Fibroblast of lung (primary cell): Measurements from ENCODE around the gene DHX38. TPM values are rescaled to one million over a fixed set of nuclear protein-coding genes. Genes with fewer than 3 reads are reported as not detected.

Experiments
- DNase-seq, 2 donors: peaks; one replicate each; pipeline versions ENCODE4 v3.0.0 to v3.0.0-alpha.2; 2010; ENCODE audit warnings: low read depth in 2 of 2
- H2AFZ ChIP-seq: 2 replicates; pipeline ENCODE4 v1.5.1; 2012; ENCODE audit warnings: low read length, control low read depth, inconsistent platforms
- H3K27ac ChIP-seq: 2 replicates; pipeline ENCODE4 v1.5.1; 2011; ENCODE audit warnings: low read length, control low read depth; ENCODE audit not compliant: insufficient read depth
- H3K27me3 ChIP-seq: 2 replicates; pipeline ENCODE4 v1.5.1; 2011; ENCODE audit warnings: mild to moderate bottlenecking, low read length; ENCODE audit not compliant: control insufficient read depth, insufficient read depth
- H3K36me3 ChIP-seq: 2 replicates; pipeline ENCODE4 v1.5.1; 2011; ENCODE audit warnings: low read length; ENCODE audit not compliant: control insufficient read depth, insufficient read depth
- H3K4me1 ChIP-seq: 2 replicates; pipeline ENCODE4 v1.5.1; 2011; ENCODE audit warnings: low read length; ENCODE audit not compliant: control insufficient read depth, insufficient read depth; ENCODE audit errors: extremely low read depth
- H3K4me2 ChIP-seq: 2 replicates; pipeline ENCODE4 v1.5.1; 2011; ENCODE audit warnings: low read length, control low read depth; ENCODE audit not compliant: insufficient read depth; ENCODE audit errors: extremely low read depth
- H3K4me3 ChIP-seq, 4 experiments: fragments of 200-600 bp in 1 of 4; sonication (generic) in 1 of 4; replicated peaks in 1 of 4; 2 replicates each; pipeline ENCODE4 v1.5.1; 2011 to 2016; ENCODE audit warnings: low read length in 4 of 4, low read depth in 3 of 4, mild to moderate bottlenecking in 3 of 4, control low read depth in 2 of 4, inconsistent platforms in 1 of 4, mixed read lengths in 1 of 4; ENCODE audit not compliant: insufficient read depth in 1 of 4; ENCODE audit errors: control extremely low read depth in 1 of 4
- H3K79me2 ChIP-seq: 2 replicates; pipeline ENCODE4 v1.5.1; 2012; ENCODE audit warnings: mild to moderate bottlenecking, low read length, inconsistent platforms; ENCODE audit not compliant: control insufficient read depth, insufficient read depth
- H3K9ac ChIP-seq: 2 replicates; pipeline ENCODE4 v1.5.1; 2011; ENCODE audit warnings: mild to moderate bottlenecking, low read length, control low read depth; ENCODE audit not compliant: insufficient read depth
- H3K9me3 ChIP-seq: 2 replicates; pipeline ENCODE4 v1.5.1; 2012; ENCODE audit warnings: low read depth, low read length; ENCODE audit not compliant: control insufficient read depth, insufficient read depth
- H4K20me1 ChIP-seq: 2 replicates; pipeline ENCODE4 v1.5.1; 2011; ENCODE audit warnings: low read length; ENCODE audit not compliant: control insufficient read depth, insufficient read depth; ENCODE audit errors: extremely low read depth
- CTCF ChIP-seq, 2 donors: IDR thresholded peaks in 1 of 2; conservative IDR thresholded peaks in 1 of 2; 1 replicate in 1 of 2; 2 replicates in 1 of 2; pipeline ENCODE4 v1.5.1; 2011 to 2012; ENCODE audit warnings: low read length in 2 of 2, control low read depth in 1 of 2, inconsistent platforms in 1 of 2, low read depth in 1 of 2, mild to moderate bottlenecking in 1 of 2
- EZH2 ChIP-seq: IDR thresholded peaks from 2 replicates; pipeline ENCODE4 v1.5.1; 2012; ENCODE audit warnings: low read length, control low read depth, mild to moderate bottlenecking; ENCODE audit errors: missing control alignments
- polyA plus RNA-seq, 2 donors: library from polyadenylated mRNA; depleted of rRNA in 1 of 2; stranded (reverse) in 1 of 2; unstranded in 1 of 2; fragments of >200 nt; gene quantifications; 2 replicates each; pipeline ENCODE4 v1.2.1, GENCODE V29; 2011 to 2012; ENCODE audit warnings: missing spikeins in 1 of 2
- total RNA-seq: library from RNA; depleted of rRNA; stranded (reverse); fragments of >200 nt; gene quantifications from 2 replicates; pipeline ENCODE4 v1.2.1, GENCODE V29; 2014

Gene DHX38
- total and polyA plus RNA-seq, 2 donors (not counting 1 experiment from before 2014, with no cell fraction given): 31.4 to 80.3 TPM

- Histone ChIP-seq H3K4me3 (no peak overlapping the region), H3K36me3 (no peaks in the 10 kb centered on the region), H3K27ac (no peak overlapping the region), H3K4me1 (no peaks in the 10 kb centered on the region), H3K9me3 (no peaks in the 10 kb centered on the region), H4K20me1 (no peaks in the 10 kb centered on the region), H2AFZ (no peak overlapping the region), H3K9ac (no peak overlapping the region), H3K4me2 (no peak overlapping the region), H3K79me2 (no peaks in the 10 kb centered on the region), H3K27me3 (no peaks in the 10 kb centered on the region)
- DNase-seq: no peak
- no peak for TF ChIP-seq EZH2
- no peak for TF ChIP-seq CTCF (conservative IDR thresholded peaks at IDR 0.05 in 1 of 2, IDR thresholded peaks at IDR 0.05 in 1 of 2; ENCODE audit: low read depth in 1 of 2, low read length in 2 of 2)
Observed at GRCh38 chr16:72044825-72045359, 48.8 kb upstream of the DHX38 start.

- Histone ChIP-seq H3K4me2 (no peak overlapping the region), H3K36me3 (no peaks in the 10 kb centered on the region), H3K9ac (no peak overlapping the region), H3K27me3 (no peaks in the 10 kb centered on the region), H3K27ac (no peak overlapping the region), H3K4me3 (no peak overlapping the region), H3K4me1 (no peaks in the 10 kb centered on the region), H2AFZ (no peak overlapping the region), H4K20me1 (no peaks in the 10 kb centered on the region), H3K79me2 (no peaks in the 10 kb centered on the region), H3K9me3 (no peaks in the 10 kb centered on the region)
- DNase-seq: no peak
- no peak for TF ChIP-seq EZH2
- TF ChIP-seq CTCF (conservative IDR thresholded peaks at IDR 0.05 in 1 of 2, IDR thresholded peaks at IDR 0.05 in 1 of 2; ENCODE audit: low read depth in 1 of 2, low read length in 2 of 2): no peak
Observed at GRCh38 chr16:72049110-72049509, 44.5 kb upstream of the DHX38 start.

GRCh38 chr16:72050769-72051464 is 42.7 kb upstream of the DHX38 start:
- no peaks in the 10 kb centered on the region for H4K20me1 ChIP-seq
- no peaks in the 10 kb centered on the region for H3K4me1 ChIP-seq
- H3K79me2 ChIP-seq: no peaks in the 10 kb centered on the region
- H3K27me3 ChIP-seq: no peaks in the 10 kb centered on the region
- no peak overlapping the region for H2AFZ ChIP-seq
- no peak overlapping the region for H3K27ac ChIP-seq
- peak in 1 of 2 donors; percentile 29 for DNase-seq
- TF ChIP-seq EZH2 (no peak), CTCF (conservative IDR thresholded peaks at IDR 0.05 in 1 of 2, IDR thresholded peaks at IDR 0.05 in 1 of 2; ENCODE audit: low read depth in 1 of 2, low read length in 2 of 2) (no peak)
- H3K4me3 ChIP-seq: no peak overlapping the region
- no peak overlapping the region for H3K9ac ChIP-seq
- H3K9me3 ChIP-seq: no peaks in the 10 kb centered on the region
- H3K36me3 ChIP-seq: no peaks in the 10 kb centered on the region
- H3K4me2 ChIP-seq: no peak overlapping the region
